ENCODE measurements around the gene TAAR2. TPM values are rescaled to one million over a fixed set of nuclear protein-coding genes. Genes with fewer than 3 reads are reported as not detected.

TAAR2 gene
- total RNA-seq, 4 donors from 2014 or later = not detected

DNA sequence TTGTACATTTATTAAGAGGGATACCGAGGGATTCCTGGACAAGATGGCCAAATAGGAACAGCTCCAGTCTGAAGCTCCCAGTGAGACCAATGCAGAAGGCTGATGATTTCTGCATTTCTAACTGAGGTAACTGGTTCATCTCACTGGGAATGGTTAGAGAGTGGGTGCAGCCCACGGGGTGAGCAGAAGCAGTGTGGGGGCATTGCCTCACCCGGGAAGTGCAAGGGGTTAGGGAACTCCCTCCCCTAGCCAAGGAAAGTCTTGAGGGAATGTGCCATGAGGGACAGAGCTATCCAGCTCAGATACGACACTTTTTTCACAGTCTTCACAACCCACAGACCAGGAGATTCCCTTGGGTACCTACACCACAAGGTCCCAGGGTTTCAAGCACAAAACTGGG, 10.7 kb upstream of the TAAR2 start:
- no peaks in the 10 kb centered on the region for H3K9me3 ChIP-seq
- H3K4me1 ChIP-seq = no peaks in the 10 kb centered on the region
- DNase-seq (ENCODE audit: low spot score in 2 of 2) = no peak
- H3K36me3 ChIP-seq = no peaks in the 10 kb centered on the region
- 61 to 71% methylated on average over 4 of the region's 4 CpGs for WGBS, 2 donors
- no peak overlapping the region for H3K27ac ChIP-seq
- H3K4me3 ChIP-seq = no peak overlapping the region
- no peaks in the 10 kb centered on the region for H3K27me3 ChIP-seq
- no peak for TF ChIP-seq EP300 (IDR thresholded peaks at IDR 0.05)
- no peak for TF ChIP-seq POLR2A (IDR thresholded peaks at IDR 0.05)
- TF ChIP-seq, protein P1, sequence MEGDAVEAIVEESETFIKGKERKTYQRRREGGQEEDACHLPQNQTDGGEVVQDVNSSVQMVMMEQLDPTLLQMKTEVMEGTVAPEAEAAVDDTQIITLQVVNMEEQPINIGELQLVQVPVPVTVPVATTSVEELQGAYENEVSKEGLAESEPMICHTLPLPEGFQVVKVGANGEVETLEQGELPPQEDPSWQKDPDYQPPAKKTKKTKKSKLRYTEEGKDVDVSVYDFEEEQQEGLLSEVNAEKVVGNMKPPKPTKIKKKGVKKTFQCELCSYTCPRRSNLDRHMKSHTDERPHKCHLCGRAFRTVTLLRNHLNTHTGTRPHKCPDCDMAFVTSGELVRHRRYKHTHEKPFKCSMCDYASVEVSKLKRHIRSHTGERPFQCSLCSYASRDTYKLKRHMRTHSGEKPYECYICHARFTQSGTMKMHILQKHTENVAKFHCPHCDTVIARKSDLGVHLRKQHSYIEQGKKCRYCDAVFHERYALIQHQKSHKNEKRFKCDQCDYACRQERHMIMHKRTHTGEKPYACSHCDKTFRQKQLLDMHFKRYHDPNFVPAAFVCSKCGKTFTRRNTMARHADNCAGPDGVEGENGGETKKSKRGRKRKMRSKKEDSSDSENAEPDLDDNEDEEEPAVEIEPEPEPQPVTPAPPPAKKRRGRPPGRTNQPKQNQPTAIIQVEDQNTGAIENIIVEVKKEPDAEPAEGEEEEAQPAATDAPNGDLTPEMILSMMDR (IDR thresholded peaks at IDR 0.05) = no peak

DNA sequence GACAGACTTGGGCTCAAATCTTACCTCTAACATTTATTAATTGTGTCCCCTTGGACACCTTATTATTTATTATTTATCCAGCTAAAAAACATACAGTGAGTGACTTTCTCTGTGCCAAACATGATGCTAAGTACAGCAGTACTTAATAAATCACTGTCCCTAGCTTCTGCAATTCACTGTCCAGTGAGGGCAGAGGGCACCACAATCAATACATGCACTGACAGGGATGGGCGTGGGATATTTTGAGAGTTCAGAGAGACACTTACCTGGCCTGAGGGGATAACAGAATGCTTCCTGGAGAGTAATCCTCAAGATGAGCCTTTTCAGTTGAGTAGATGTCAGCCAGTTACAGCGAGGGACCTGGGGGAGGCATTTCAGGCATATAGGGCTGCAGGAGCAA, 9.3 kb upstream of the TAAR2 start:
- no peaks in the 10 kb centered on the region for H3K4me1 ChIP-seq
- H3K4me3 ChIP-seq = no peak overlapping the region
- TF ChIP-seq POLR2A (IDR thresholded peaks at IDR 0.05) = no peak
- TF ChIP-seq, protein P1 (IDR thresholded peaks at IDR 0.05) = no peak
- TF ChIP-seq EP300 (IDR thresholded peaks at IDR 0.05) = no peak
- H3K27ac ChIP-seq = no peak overlapping the region
- 64 to 89% methylated on average over 2 of the region's 2 CpGs for WGBS, 2 donors
- no peaks in the 10 kb centered on the region for H3K27me3 ChIP-seq
- no peaks in the 10 kb centered on the region for H3K36me3 ChIP-seq
- H3K9me3 ChIP-seq = no peaks in the 10 kb centered on the region
- no peak for DNase-seq (ENCODE audit: low spot score in 2 of 2)

DNA sequence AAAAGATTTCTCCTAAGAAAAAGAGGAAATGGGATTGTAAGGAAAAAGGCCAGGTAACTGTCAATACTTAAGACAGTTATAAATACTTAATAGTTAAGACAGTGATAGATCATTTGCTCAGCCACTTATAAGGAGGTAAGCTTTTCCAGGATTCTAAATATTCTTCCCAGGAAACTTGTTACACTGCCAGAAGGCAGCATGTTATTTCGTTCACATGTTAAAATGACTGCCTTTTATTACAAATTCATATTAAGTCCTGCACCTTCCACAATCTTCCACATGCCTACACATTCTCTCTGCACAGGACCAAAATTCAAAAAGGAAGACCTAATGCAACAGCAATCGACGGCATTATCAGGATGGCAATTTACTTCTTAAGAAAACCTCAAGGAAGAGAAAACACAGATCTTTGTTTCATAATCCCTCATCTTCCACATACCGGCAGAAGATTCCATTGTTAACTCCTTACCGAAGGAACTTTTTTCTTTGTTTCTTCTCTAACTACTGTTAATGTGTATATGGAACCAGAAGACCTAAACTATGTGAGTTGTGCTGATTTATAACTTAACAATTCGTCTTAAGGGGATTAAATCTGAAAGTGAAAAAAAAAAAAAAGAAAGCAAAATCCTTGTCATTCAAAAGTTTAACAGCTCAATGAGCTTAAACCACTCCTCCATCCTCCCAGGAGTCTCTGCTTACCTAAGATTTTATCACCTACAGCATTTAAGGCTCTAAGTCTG, 799 bp downstream of the TAAR2 start:
- no peak for DNase-seq (ENCODE audit: low spot score in 2 of 2)
- Histone ChIP-seq H3K36me3 (no peaks in the 10 kb centered on the region), H3K4me1 (no peaks in the 10 kb centered on the region), H3K4me3 (no peak overlapping the region), H3K27me3 (no peaks in the 10 kb centered on the region), H3K9me3 (peaks cover 0 to 11% (median 1%) of the 10 kb centered on the region in 4 donors), H3K27ac (no peak overlapping the region)
- no peak for TF ChIP-seq EP300 (IDR thresholded peaks at IDR 0.05)
- WGBS, 2 donors = 54 to 60% methylated on average over 6 of the region's 6 CpGs

DNA sequence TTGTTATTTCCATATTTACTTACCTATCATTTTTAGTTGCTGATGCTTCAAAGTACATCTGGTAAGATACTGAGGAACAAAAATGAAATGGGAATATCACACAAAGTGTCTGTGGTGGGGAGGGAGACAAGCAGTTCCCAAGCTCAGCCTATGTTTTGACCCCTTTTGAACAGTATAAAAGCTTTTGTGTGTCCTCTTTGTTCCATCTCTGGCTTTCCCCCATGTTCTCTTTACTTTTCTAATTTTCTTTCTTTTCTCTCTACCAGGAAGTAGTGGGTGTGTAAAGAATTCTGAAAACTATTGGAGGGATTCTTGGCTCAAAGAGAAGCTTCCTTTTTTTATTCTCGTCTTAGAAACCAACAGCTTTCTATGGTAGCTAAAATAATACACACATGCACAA, 7.4 kb downstream of the TAAR2 start:
- WGBS, 2 donors = 4 to 12% methylated on average over 1 of the region's 1 CpG

DNA sequence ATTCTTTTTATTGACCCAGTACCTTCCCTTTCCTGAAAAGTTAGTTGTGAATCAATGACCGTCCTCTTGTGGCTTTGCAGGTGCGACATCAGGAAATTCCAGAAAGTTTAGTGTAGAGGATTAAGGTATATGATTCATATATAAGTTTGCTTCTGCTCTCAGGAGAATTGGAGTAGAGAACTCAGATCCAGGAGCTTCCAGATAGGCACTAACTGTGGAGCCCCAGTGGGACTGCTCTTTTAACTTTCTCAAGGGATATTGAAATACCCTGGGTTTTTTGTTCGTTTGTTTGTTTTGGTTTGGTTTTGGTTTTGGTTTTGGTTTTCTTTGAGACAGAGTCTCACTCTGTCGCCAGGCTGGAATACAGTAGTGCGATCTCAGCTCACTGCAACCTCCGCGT, 9.5 kb downstream of the TAAR2 start:
- Histone ChIP-seq H3K9me3 (no peaks in the 10 kb centered on the region), H3K27me3 (no peaks in the 10 kb centered on the region), H3K36me3 (no peaks in the 10 kb centered on the region), H3K4me3 (peak overlapping the region in 1 of 4 donors; percentile 19), H3K4me1 (peaks cover 0 to 11% (median 0%) of the 10 kb centered on the region in 4 donors), H3K27ac (no peak overlapping the region)
- no peak for TF ChIP-seq POLR2A (IDR thresholded peaks at IDR 0.05)
- no peak for TF ChIP-seq EP300 (IDR thresholded peaks at IDR 0.05)
- TF ChIP-seq, protein P1 (IDR thresholded peaks at IDR 0.05) = no peak
- 86 to 89% methylated on average over 6 to 7 of the region's 7 CpGs for WGBS, 2 donors
- no peak for DNase-seq (ENCODE audit: low spot score in 2 of 2)

More for the DNA sequence above, 7.4 kb downstream of the TAAR2 start:
- DNase-seq (ENCODE audit: low spot score in 2 of 2) = no peak
- TF ChIP-seq EP300 (IDR thresholded peaks at IDR 0.05) (no peak), POLR2A (IDR thresholded peaks at IDR 0.05) (no peak)
- TF ChIP-seq, protein P1 (IDR thresholded peaks at IDR 0.05) = no peak
- no peaks in the 10 kb centered on the region for H3K9me3 ChIP-seq
- H3K4me1 ChIP-seq = peaks cover 0 to 11% (median 0%) of the 10 kb centered on the region in 4 donors
- no peak overlapping the region for H3K4me3 ChIP-seq
- no peaks in the 10 kb centered on the region for H3K36me3 ChIP-seq
- no peak overlapping the region for H3K27ac ChIP-seq
- no peaks in the 10 kb centered on the region for H3K27me3 ChIP-seq
